Keratinocyte (primary cell): ENCODE data around the gene GAGE12F.
"Not testable (repeated sequence)": the region's sequence is repeated elsewhere in the genome, so short reads cannot be mapped to it uniquely, and the experiment has no call there.

Experiments used
- CTCF ChIP-seq, 3 experiments: IDR thresholded peaks in 1 of 3; conservative IDR thresholded peaks in 1 of 3; optimal IDR thresholded peaks in 1 of 3; 2 replicates in 2 of 3; 3 replicates in 1 of 3; pipeline versions ENCODE3 to v1.5.1; 2011; ENCODE audit warnings: low read length in 3 of 3, mild to moderate bottlenecking in 3 of 3, moderate library complexity in 2 of 3, control low read depth in 1 of 3, inconsistent platforms in 1 of 3; ENCODE audit not compliant: insufficient read depth in 2 of 3; ENCODE audit errors: extremely low read depth in 1 of 3
- EZH2 ChIP-seq: IDR thresholded peaks from one replicate; pipeline ENCODE4 v1.6.1; 2012; ENCODE audit warnings: inconsistent platforms, mild to moderate bottlenecking, low read length, moderate library complexity

- not testable (repeated sequence) for TF ChIP-seq CTCF (optimal IDR thresholded peaks at IDR 0.05 in 1 of 3, IDR thresholded peaks at IDR 0.05 in 1 of 3, conservative IDR thresholded peaks at IDR 0.05 in 1 of 3; ENCODE audit: extremely low read depth in 1 of 3, insufficient read depth in 2 of 3, low read length in 3 of 3); EZH2
These were observed 8.5 kb downstream of the GAGE12F start for GRCh38 chrX:49569152-49569551.
